GM23338 (cell line): ENCODE data around the gene OTUD7B. TPM values are rescaled to one million over a fixed set of nuclear protein-coding genes. Genes with fewer than 3 reads are reported as not detected.

Source experiments
- ATAC-seq: fragments of 200-7000 bp; cut with Tn5 transposase; 3 replicates; pipeline ENCODE4 v1.9.1; 2020
- DNase-seq: peaks from one replicate; pipeline ENCODE4 v3.0.0-alpha.2; 2015; ENCODE audit warnings: low spot score
- H2AFZ ChIP-seq: fragments of 200-600 bp; sonication (generic); 2 replicates; pipeline ENCODE4 v1.8.0; 2016; ENCODE audit warnings: antibody characterized with exemption, mild to moderate bottlenecking, moderate library complexity
- H3F3A ChIP-seq: fragments of 200-600 bp; sonication (generic); replicated peaks from 2 replicates; pipeline ENCODE4 v1.8.0; 2017; ENCODE audit warnings: antibody characterized with exemption, mixed run types, low read depth
- H3K27ac ChIP-seq: fragments of 200-600 bp; sonication (generic); 2 replicates; pipeline ENCODE4 v1.6.1; 2016; ENCODE audit warnings: low read depth
- H3K27me3 ChIP-seq: fragments of 200-600 bp; sonication (generic); 2 replicates; pipeline ENCODE4 v1.8.0; 2016; ENCODE audit warnings: mild to moderate bottlenecking, mixed run types, moderate library complexity; ENCODE audit not compliant: insufficient read depth
- H3K36me3 ChIP-seq: fragments of 200-600 bp; sonication (generic); 2 replicates; pipeline ENCODE4 v1.8.0; 2016; ENCODE audit warnings: mild to moderate bottlenecking; ENCODE audit not compliant: insufficient read depth
- H3K4me1 ChIP-seq: fragments of 200-600 bp; sonication (generic); 2 replicates; pipeline ENCODE4 v1.8.0; 2016; ENCODE audit warnings: mild to moderate bottlenecking, moderate library complexity; ENCODE audit not compliant: insufficient read depth
- H3K4me2 ChIP-seq: fragments of 200-600 bp; sonication (generic); 2 replicates; pipeline ENCODE4 v1.7.1; 2017; ENCODE audit warnings: mixed run types
- H3K4me3 ChIP-seq: fragments of 200-600 bp; sonication (generic); 2 replicates; pipeline ENCODE4 v1.6.1; 2016; ENCODE audit warnings: mixed run types
- H3K79me2 ChIP-seq: fragments of 200-600 bp; sonication (generic); replicated peaks from 2 replicates; pipeline ENCODE4 v1.8.0; 2017; ENCODE audit warnings: mild to moderate bottlenecking; ENCODE audit not compliant: insufficient read depth
- H3K9me2 ChIP-seq: fragments of 200-600 bp; sonication (generic); 2 replicates; pipeline ENCODE4 v1.8.0; 2017; ENCODE audit not compliant: insufficient read depth
- H4K20me1 ChIP-seq: fragments of 200-600 bp; sonication (generic); replicated peaks from 2 replicates; pipeline ENCODE4 v1.8.0; 2017; ENCODE audit warnings: mild to moderate bottlenecking; ENCODE audit not compliant: insufficient read depth
- H3K27ac Mint-ChIP-seq: 2 replicates; pipeline ENCODE4 v1.8.0; 2020; ENCODE audit warnings: inconsistent platforms, mild to moderate bottlenecking, moderate library complexity, mixed read lengths
- H3K27me3 Mint-ChIP-seq: 3 replicates; pipeline ENCODE4 v1.8.0; 2022; ENCODE audit warnings: low read depth, mild to moderate bottlenecking, moderate library complexity, mixed read lengths, inconsistent platforms; ENCODE audit not compliant: insufficient read depth, poor library complexity
- H3K36me3 Mint-ChIP-seq: 3 replicates; pipeline ENCODE4 v1.8.0; 2021; ENCODE audit warnings: low read depth, mild to moderate bottlenecking, inconsistent platforms, moderate library complexity, mixed read lengths
- H3K4me1 Mint-ChIP-seq: 3 replicates; pipeline ENCODE4 v1.8.0; 2020; ENCODE audit warnings: mild to moderate bottlenecking, inconsistent platforms, mixed read lengths
- H3K4me3 Mint-ChIP-seq: 3 replicates; pipeline ENCODE4 v1.8.0; 2021; ENCODE audit warnings: moderate library complexity, mild to moderate bottlenecking, inconsistent platforms, mixed read lengths
- H3K9me3 Mint-ChIP-seq: 3 replicates; pipeline ENCODE4 v1.8.0; 2020; ENCODE audit warnings: moderate library complexity, mild to moderate bottlenecking, inconsistent platforms, mixed read lengths
- CREB1 ChIP-seq: fragments of 250-450 bp; sonication (Bioruptor Pico); IDR thresholded peaks from 2 replicates; pipeline ENCODE4 v1.5.0; 2020; ENCODE audit warnings: low read depth, mild to moderate bottlenecking, moderate library complexity
- CTCF ChIP-seq, 2 experiments: fragments of 200-600 bp in 1 of 2; sonication (generic) in 1 of 2; conservative IDR thresholded peaks; 2 replicates each; pipeline versions ENCODE4 v1.5.1 to v1.6.1; 2016 to 2017; ENCODE audit warnings: antibody characterized with exemption in 2 of 2, low read depth in 2 of 2, mild to moderate bottlenecking in 2 of 2, moderate library complexity in 1 of 2
- ETS1 ChIP-seq: IDR thresholded peaks from 2 replicates; pipeline ENCODE4 v1.6.1; 2016; ENCODE audit warnings: antibody characterized with exemption
- EZH2 ChIP-seq: fragments of 200-600 bp; sonication (generic); IDR thresholded peaks from one replicate; pipeline ENCODE4 v1.8.0; 2017; ENCODE audit warnings: antibody characterized with exemption, mild to moderate bottlenecking, low read depth; ENCODE audit not compliant: unreplicated experiment
- EZH2phosphoT487 ChIP-seq: fragments of 200-600 bp; sonication (generic); IDR thresholded peaks from one replicate; pipeline ENCODE4 v1.8.1; 2018; ENCODE audit warnings: antibody characterized with exemption; ENCODE audit not compliant: unreplicated experiment
- JUNB ChIP-seq: IDR thresholded peaks from one replicate; pipeline ENCODE4 v1.6.1; 2016; ENCODE audit warnings: antibody characterized with exemption; ENCODE audit not compliant: unreplicated experiment
- NANOG ChIP-seq: IDR thresholded peaks from 2 replicates; pipeline ENCODE4 v1.6.1; 2016; ENCODE audit warnings: antibody characterized with exemption, borderline replicate concordance
- POLR2AphosphoS5 ChIP-seq: IDR thresholded peaks from 2 replicates; pipeline ENCODE4 v1.6.1; 2016; ENCODE audit warnings: antibody characterized with exemption, low read depth
- REST ChIP-seq: IDR thresholded peaks from one replicate; pipeline ENCODE4 v1.6.1; 2018; ENCODE audit warnings: antibody characterized with exemption; ENCODE audit not compliant: unreplicated experiment
- STAT1 ChIP-seq: IDR thresholded peaks from one replicate; pipeline ENCODE4 v1.6.1; 2016; ENCODE audit warnings: antibody characterized with exemption; ENCODE audit not compliant: unreplicated experiment
- ZNF114 ChIP-seq: fragments of 250-450 bp; sonication (Bioruptor Pico); IDR thresholded peaks from 2 replicates; pipeline ENCODE4 v1.5.0; 2020; ENCODE audit warnings: mild to moderate bottlenecking, moderate library complexity
- ZNF331 ChIP-seq: fragments of 250-450 bp; sonication (Bioruptor Pico); IDR thresholded peaks from 2 replicates; pipeline ENCODE4 v1.5.0; 2020; ENCODE audit warnings: low read depth, mild to moderate bottlenecking, moderate library complexity
- ZNF462 ChIP-seq: fragments of 250-450 bp; sonication (Bioruptor Pico); IDR thresholded peaks from 2 replicates; pipeline ENCODE4 v1.5.0; 2020; ENCODE audit warnings: mild to moderate bottlenecking, moderate library complexity
- polyA plus RNA-seq: library from polyadenylated mRNA; unstranded; fragments of >200 nt; fragmentation: Nextera tagmentation; extraction: Ambion mirVana; gene quantifications from 2 replicates; pipeline ENCODE4 v1.2.1, GENCODE V29; 2016
- total RNA-seq: library from RNA; depleted of rRNA; stranded (reverse); fragments of >200 nt; shearing (Covaris generic); gene quantifications from 2 replicates; pipeline ENCODE4 v1.2.3, GENCODE V29; 2014

Gene OTUD7B
- total and polyA plus RNA-seq, 2 experiments from 2014 or later, result 3.7 to 9.9 TPM

GRCh38 chr1:149993764-149994163, 16.8 kb downstream of the OTUD7B start:
- Mint-ChIP-seq H3K27ac (no peak overlapping the region), H3K9me3 (no peaks in the 10 kb centered on the region), H3K4me3 (no peak overlapping the region), H3K27me3 (no peaks in the 10 kb centered on the region), H3K36me3 (no peaks in the 10 kb centered on the region), H3K4me1 (peaks cover 28% of the 10 kb centered on the region)
- Histone ChIP-seq H3F3A (no peaks in the 10 kb centered on the region), H3K4me1 (peaks cover 28% of the 10 kb centered on the region), H3K4me2 (no peak overlapping the region), H2AFZ (no peak overlapping the region), H3K36me3 (no peaks in the 10 kb centered on the region), H3K79me2 (peaks cover 73% of the 10 kb centered on the region), H3K9me2 (no peaks in the 10 kb centered on the region), H3K27ac (no peak overlapping the region), H4K20me1 (peaks cover 7% of the 10 kb centered on the region), H3K4me3 (no peak overlapping the region), H3K27me3 (no peaks in the 10 kb centered on the region)
- DNase-seq (no peak), ATAC-seq (no peak)
- TF ChIP-seq POLR2AphosphoS5 (no peak), REST (no peak), JUNB (no peak), STAT1 (no peak), EZH2 (no peak), ETS1 (no peak), ZNF462 (CRISPR knock-in tag) (no peak), ZNF114 (CRISPR knock-in tag) (no peak), CREB1 (no peak), ZNF331 (CRISPR knock-in tag) (no peak), CTCF (conservative IDR thresholded peaks at IDR 0.05; ENCODE audit: low read depth in 2 of 2) (no peak), EZH2phosphoT487 (no peak), NANOG (no peak)
